Measurements from ENCODE around the gene MGMT. TPM values are rescaled to one million over a fixed set of nuclear protein-coding genes. Genes with fewer than 3 reads are reported as not detected.

MGMT gene
- total RNA-seq, 1 donor from 2014 or later, result 25.9 TPM

DNA sequence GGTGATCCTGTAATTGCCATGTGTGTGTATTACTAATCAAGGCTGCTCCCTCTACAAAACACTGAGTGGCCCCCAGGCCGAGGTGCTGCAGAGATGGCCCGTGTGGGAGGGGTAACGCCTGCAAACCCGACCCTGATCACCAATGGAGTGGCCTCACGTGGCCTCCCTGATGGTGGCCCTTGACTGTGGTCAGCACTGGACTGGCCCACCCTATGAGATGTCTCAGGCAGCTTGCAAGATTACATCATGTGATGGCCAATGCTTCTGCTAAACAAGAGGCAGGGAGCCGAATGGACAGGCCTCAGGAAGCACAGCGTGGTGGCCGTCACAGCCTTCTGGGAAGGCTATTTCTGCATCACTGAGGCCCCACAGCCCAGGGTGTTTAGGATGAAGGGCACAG lies 186.4 kb downstream of the MGMT start:
- Mint-ChIP-seq H3K4me1 (ENCODE audit: unreplicated experiment) (no peaks in the 10 kb centered on the region), H3K36me3 (ENCODE audit: low read depth, unreplicated experiment) (no peaks in the 10 kb centered on the region), H3K9me3 (ENCODE audit: unreplicated experiment) (no peaks in the 10 kb centered on the region), H3K27me3 (ENCODE audit: unreplicated experiment) (peaks cover 4% of the 10 kb centered on the region), H3K27ac (ENCODE audit: unreplicated experiment) (no peak overlapping the region), H3K4me3 (ENCODE audit: unreplicated experiment) (no peak overlapping the region)
- no peak for DNase-seq (ENCODE audit: low spot score)
- TF ChIP-seq CTCF (IDR thresholded peaks at IDR 0.05; ENCODE audit: unreplicated experiment), result no peak

DNA sequence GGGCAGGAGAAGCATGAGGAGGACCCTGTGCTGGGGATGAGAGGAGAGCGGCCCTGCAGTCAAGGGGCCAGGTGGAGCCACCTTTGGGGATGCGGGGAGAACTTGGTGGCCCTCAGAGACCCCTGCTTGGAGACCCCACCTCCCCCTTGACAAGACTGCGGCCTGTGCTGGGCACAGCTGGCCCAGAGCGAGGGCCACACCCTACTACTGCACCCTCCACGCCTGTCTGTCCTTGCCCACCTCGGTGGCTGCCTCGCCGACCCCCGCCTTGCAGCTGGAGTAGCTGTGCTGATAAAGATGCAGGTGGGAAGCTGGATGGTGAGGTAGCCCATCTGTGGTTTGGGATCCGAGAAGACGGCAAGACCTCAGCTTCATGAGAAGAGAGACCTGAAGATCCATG lies 186.8 kb downstream of the MGMT start:
- Mint-ChIP-seq H3K27ac (ENCODE audit: unreplicated experiment) (no peak overlapping the region), H3K4me1 (ENCODE audit: unreplicated experiment) (no peaks in the 10 kb centered on the region), H3K9me3 (ENCODE audit: unreplicated experiment) (no peaks in the 10 kb centered on the region), H3K27me3 (ENCODE audit: unreplicated experiment) (peaks cover 4% of the 10 kb centered on the region), H3K4me3 (ENCODE audit: unreplicated experiment) (no peak overlapping the region), H3K36me3 (ENCODE audit: low read depth, unreplicated experiment) (no peaks in the 10 kb centered on the region)
- no peak for TF ChIP-seq CTCF (IDR thresholded peaks at IDR 0.05; ENCODE audit: unreplicated experiment)
- DNase-seq (ENCODE audit: low spot score), result no peak

- H3K27ac Mint-ChIP-seq (ENCODE audit: unreplicated experiment), result no peak overlapping the region
- no peak for TF ChIP-seq CTCF (IDR thresholded peaks at IDR 0.05; ENCODE audit: unreplicated experiment)
- DNase-seq (ENCODE audit: low spot score), result no peak
- no peaks in the 10 kb centered on the region for H3K9me3 Mint-ChIP-seq (ENCODE audit: unreplicated experiment)
- H3K4me1 Mint-ChIP-seq (ENCODE audit: unreplicated experiment), result no peaks in the 10 kb centered on the region
- peaks cover 4% of the 10 kb centered on the region for H3K27me3 Mint-ChIP-seq (ENCODE audit: unreplicated experiment)
- no peak overlapping the region for H3K4me3 Mint-ChIP-seq (ENCODE audit: unreplicated experiment)
- H3K36me3 Mint-ChIP-seq (ENCODE audit: low read depth, unreplicated experiment), result no peaks in the 10 kb centered on the region
Measured at GRCh38 chr10:129654461-129654860, 187.4 kb downstream of the MGMT start.

- peaks cover 4% of the 10 kb centered on the region for H3K27me3 Mint-ChIP-seq (ENCODE audit: unreplicated experiment)
Measured at GRCh38 chr10:129655007-129655678, 188.1 kb downstream of the MGMT start.

More at GRCh38 chr10:129655007-129655678, 188.1 kb downstream of the MGMT start:
- no peaks in the 10 kb centered on the region for H3K9me3 Mint-ChIP-seq (ENCODE audit: unreplicated experiment)
- no peak for DNase-seq (ENCODE audit: low spot score)
- H3K4me3 Mint-ChIP-seq (ENCODE audit: unreplicated experiment), result no peak overlapping the region
- no peaks in the 10 kb centered on the region for H3K4me1 Mint-ChIP-seq (ENCODE audit: unreplicated experiment)
- H3K36me3 Mint-ChIP-seq (ENCODE audit: low read depth, unreplicated experiment), result no peaks in the 10 kb centered on the region
- TF ChIP-seq CTCF (IDR thresholded peaks at IDR 0.05; ENCODE audit: unreplicated experiment), result no peak
- no peak overlapping the region for H3K27ac Mint-ChIP-seq (ENCODE audit: unreplicated experiment)
